Colonic mucosa (tissue), 4 donors: ENCODE data around the gene NEK7. TPM values are rescaled to one million over a fixed set of nuclear protein-coding genes. Genes with fewer than 3 reads are reported as not detected.

Experiments used
- DNase-seq: peaks from one replicate; pipeline ENCODE4 v3.0.0-alpha.2; 2020
- H3K27ac ChIP-seq: fragments of 200-600 bp; one replicate; pipeline ENCODE4 v1.8.0; 2021
- H3K27me3 ChIP-seq: fragments of 200-600 bp; one replicate; pipeline ENCODE4 v1.8.0; 2021
- H3K36me3 ChIP-seq: fragments of 200-600 bp; one replicate; pipeline ENCODE4 v1.8.0; 2021
- H3K4me1 ChIP-seq: fragments of 200-600 bp; one replicate; pipeline ENCODE4 v1.8.0; 2021; ENCODE audit warnings: mild to moderate bottlenecking
- H3K4me3 ChIP-seq: fragments of 200-600 bp; one replicate; pipeline ENCODE4 v1.8.0; 2021
- H3K9ac ChIP-seq, 2 donors: one replicate each; pipeline ENCODE4 v1.7.0; 2013; ENCODE audit warnings: control low read depth in 2 of 2, low read depth in 2 of 2, low read length in 2 of 2
- H3K9me3 ChIP-seq: fragments of 200-600 bp; one replicate; pipeline ENCODE4 v1.8.0; 2021
- intact Hi-C: fragments of 100-400 bp; cut with DNase I; formaldehyde crosslinking; loops from one replicate; pipeline ENCODE4 v1.14.1; 2022
- total RNA-seq, 2 donors: library from RNA; stranded (reverse); fragmentation: NEBNext Ultra II Directional in 1 of 2; extraction: Animal tissue kit (Norgen Biotek cat#: 25700) in 1 of 2; gene quantifications; one replicate each; pipeline ENCODE4 v1.2.1, GENCODE V29; 2021
- TF ChIP-seq, protein P1 (sequence below): fragments of 200-600 bp; IDR thresholded peaks from one replicate; pipeline ENCODE4 v1.8.0; 2022; ENCODE audit warnings: antibody characterized with exemption, mild to moderate bottlenecking
- donor health status: healthy.
- donor health status: DM: no; HTN: no; CAD: no.
- donor health status: DM: no; HTN: no; CAD: no.

Gene NEK7
- total RNA-seq, 2 donors from 2014 or later: 45.4 to 64.7 TPM

DNA sequence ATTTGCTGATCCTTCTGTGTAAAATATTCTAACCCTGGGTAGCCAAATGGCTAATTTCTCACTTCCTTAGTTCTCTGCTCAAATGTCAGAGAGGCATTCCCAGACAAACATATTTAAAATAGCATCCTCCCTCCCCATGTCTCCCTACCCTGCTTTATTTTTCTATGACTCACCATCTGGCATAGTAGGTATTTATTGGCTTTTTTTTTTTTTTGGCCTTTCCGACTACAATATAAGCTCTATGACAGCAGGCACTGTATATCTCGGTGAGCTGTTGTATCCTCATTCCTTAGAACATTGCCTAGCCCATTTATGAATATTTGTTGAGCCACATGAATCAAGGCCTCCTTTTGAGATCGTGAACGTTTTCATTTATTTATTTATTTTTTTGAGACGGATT lies 1.5 kb upstream of the NEK7 start:
- no peak for DNase-seq
- no peaks in the 10 kb centered on the region for H3K36me3 ChIP-seq
- H3K9ac ChIP-seq: no peak overlapping the region
- no peak overlapping the region for H3K27ac ChIP-seq
- peaks cover 6% of the 10 kb centered on the region for H3K4me1 ChIP-seq
- TF ChIP-seq, protein P1, sequence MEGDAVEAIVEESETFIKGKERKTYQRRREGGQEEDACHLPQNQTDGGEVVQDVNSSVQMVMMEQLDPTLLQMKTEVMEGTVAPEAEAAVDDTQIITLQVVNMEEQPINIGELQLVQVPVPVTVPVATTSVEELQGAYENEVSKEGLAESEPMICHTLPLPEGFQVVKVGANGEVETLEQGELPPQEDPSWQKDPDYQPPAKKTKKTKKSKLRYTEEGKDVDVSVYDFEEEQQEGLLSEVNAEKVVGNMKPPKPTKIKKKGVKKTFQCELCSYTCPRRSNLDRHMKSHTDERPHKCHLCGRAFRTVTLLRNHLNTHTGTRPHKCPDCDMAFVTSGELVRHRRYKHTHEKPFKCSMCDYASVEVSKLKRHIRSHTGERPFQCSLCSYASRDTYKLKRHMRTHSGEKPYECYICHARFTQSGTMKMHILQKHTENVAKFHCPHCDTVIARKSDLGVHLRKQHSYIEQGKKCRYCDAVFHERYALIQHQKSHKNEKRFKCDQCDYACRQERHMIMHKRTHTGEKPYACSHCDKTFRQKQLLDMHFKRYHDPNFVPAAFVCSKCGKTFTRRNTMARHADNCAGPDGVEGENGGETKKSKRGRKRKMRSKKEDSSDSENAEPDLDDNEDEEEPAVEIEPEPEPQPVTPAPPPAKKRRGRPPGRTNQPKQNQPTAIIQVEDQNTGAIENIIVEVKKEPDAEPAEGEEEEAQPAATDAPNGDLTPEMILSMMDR: no peak
- intact Hi-C loops: no loop called here
- H3K9me3 ChIP-seq: no peaks in the 10 kb centered on the region
- no peaks in the 10 kb centered on the region for H3K27me3 ChIP-seq
- H3K4me3 ChIP-seq: no peak overlapping the region

DNA sequence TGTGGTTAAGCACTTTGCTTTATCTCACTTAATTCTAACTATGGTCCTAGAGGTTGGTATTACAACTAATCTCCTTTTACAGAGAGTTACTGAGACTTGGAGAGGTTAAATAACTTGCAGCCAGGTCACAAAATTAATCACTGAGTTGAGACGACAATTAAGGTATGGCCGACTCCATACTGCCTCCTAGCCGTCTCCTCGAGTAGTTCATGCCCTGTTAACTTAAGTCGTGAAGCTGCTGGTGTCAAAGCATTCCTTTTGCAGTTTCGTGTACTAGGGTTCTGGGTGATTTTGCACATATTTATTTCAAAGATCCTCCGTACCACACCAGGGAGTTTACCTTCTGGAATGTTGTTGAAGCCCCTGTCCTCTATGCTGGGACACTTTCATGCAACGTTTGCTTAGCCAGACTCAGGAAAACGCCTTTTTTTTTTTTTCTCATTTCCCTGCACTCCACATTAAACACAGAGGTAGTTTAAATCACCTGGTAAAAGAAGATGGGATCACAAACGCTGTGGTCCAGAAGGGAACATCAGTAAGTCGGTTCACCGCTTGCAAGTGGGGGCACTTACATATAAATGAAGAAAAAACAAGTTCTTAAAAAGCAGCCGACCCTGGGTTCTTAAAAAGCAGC lies 570 bp upstream of the NEK7 start:
- intact Hi-C loops: no loop called here
- Histone ChIP-seq H3K9me3 (no peaks in the 10 kb centered on the region), H3K4me1 (peaks cover 6% of the 10 kb centered on the region), H3K4me3 (peak overlapping the region; percentile 85), H3K9ac (peak overlapping the region; percentile 93 to 95), H3K27me3 (no peaks in the 10 kb centered on the region), H3K36me3 (no peaks in the 10 kb centered on the region), H3K27ac (peak overlapping the region; percentile 99)
- DNase-seq: peak; percentile 80
- TF ChIP-seq, protein P1: peak; percentile 85

DNA sequence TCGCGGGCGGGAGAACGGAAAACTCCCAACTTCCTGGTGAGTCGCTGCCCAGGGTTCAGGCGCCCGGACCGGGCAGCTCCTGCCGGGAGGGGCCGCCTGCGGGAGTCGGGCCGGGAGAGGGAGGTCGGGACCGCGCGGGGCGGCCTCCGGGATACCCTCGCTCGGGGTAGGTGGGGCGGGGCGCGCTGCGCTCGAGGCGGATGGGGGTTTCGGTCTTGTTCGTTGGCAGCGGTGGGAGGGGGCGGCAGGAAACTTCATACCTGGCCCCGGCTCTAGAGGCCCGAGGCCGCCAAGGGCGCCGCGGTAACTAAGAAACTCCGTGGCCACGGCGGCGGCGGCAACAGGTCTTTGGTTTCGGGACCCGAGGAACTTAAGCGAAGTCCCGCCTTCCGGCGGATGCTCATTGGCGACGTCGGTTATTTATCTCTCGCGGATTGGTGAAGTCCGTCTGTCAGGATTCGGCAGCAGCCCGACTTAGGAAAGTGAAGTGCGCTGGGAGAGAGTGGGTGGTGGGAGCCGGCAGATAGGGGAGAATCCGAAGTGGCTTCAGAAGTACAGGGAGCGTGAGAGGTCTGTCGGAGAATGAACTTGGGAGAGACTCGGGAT lies 546 bp downstream of the NEK7 start:
- peak; percentile 92 for DNase-seq

DNA sequence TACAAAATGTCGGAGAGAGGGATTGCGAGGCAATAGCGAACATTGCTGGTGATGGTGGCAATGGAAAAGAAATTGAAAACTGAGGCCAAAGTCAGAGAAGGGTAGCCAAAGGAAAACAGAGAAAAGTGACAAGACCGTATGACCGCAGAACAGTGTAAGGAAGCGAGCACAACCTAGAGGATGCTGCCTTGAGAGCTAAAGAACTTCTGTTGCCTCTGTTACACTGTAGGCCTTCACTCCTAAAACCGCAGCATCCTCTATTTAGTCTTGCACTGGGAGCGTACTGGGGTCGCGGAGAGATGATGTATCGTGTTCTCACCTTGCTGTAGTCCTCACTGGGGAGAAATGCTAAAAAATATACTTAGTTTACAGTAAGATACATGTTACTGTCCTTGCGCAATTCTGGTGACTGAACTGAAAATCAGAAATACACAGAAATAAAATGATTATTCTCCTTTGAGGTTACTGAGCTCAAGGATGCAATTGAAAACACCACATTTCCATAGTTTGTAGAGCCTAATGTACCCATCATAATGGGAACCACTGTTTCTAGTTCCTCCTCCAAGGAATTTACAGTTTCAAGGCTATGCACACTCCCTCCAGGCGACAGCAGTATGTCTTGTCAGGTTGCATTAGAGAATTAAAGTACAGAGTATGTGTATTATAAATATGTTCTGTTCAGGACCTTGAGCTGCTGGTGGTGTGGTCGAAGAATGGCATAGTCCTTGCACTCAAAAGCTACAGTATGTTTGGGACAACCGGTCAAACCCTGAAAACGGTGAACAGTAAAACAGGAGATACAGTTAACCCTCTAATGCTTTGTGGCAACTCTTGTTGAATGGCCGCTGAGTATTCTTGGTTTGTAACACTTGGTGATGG lies 1.3 kb downstream of the NEK7 start:
- Histone ChIP-seq H3K9ac (peak overlapping the region; percentile 93 to 95), H3K4me3 (peak overlapping the region; percentile 85), H3K27ac (peak overlapping the region; percentile 99), H3K36me3 (no peaks in the 10 kb centered on the region), H3K27me3 (no peaks in the 10 kb centered on the region), H3K9me3 (no peaks in the 10 kb centered on the region), H3K4me1 (peaks cover 8% of the 10 kb centered on the region)
- intact Hi-C loops: no loop called here
- TF ChIP-seq, protein P1: no peak
- peak; percentile 24 for DNase-seq

More for the DNA sequence above, 546 bp downstream of the NEK7 start:
- peak overlapping the region; percentile 85 for H3K4me3 ChIP-seq
- H3K9me3 ChIP-seq: no peaks in the 10 kb centered on the region
- intact Hi-C loops: no loop called here
- peak overlapping the region; percentile 93 to 95 for H3K9ac ChIP-seq
- peaks cover 6% of the 10 kb centered on the region for H3K4me1 ChIP-seq
- H3K36me3 ChIP-seq: no peaks in the 10 kb centered on the region
- no peaks in the 10 kb centered on the region for H3K27me3 ChIP-seq
- TF ChIP-seq, protein P1: no peak
- peak overlapping the region; percentile 99 for H3K27ac ChIP-seq

DNA sequence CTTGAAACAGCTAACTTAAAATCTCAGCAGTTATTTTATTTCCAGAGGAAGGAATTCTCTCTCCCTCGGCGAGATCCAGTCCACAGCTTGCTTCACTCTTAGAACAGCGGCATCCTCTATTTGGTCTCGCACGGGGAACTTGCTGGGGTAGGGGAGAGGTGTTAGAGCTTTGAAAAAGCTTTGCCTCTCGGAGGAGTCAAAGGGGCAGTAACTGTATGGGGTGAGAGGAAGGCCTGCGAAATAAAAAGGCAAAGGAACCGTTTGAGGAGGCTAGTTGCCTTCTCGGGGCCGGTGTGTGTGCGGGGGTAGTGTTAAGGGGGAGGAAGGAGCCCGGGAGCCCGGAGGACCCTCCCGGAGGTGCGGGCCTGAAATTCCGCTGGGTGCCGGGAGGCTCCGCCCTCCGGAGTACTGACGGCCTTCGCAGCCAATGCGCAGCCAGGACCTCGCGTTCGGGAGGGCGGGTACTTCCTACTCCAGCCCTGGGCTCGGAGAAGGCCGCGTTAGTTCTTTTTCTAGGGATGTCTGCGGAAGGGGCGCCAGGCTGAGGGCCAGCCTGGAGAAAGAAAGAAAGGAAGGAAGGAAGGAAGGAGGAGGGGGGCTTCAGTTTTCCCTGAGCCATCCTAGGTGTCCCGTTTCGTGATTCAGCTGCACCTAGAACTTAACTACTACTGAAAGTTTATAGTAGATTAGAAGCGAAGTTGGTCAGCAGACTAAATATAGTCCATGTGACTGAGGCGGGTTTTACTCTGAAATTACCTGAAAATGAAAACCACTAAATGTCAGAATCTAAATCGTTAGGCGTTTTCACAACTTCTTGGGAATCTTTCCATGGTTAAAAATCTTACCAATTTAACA lies 2.2 kb downstream of the NEK7 start:
- Histone ChIP-seq H3K4me1 (peaks cover 10% of the 10 kb centered on the region), H3K27me3 (no peaks in the 10 kb centered on the region), H3K36me3 (no peaks in the 10 kb centered on the region), H3K9ac (peak overlapping the region; percentile 93 to 95), H3K9me3 (no peaks in the 10 kb centered on the region), H3K4me3 (peak overlapping the region; percentile 85), H3K27ac (peak overlapping the region; percentile 99)
- TF ChIP-seq, protein P1: no peak
- peak; percentile 94 for DNase-seq
- intact Hi-C loops: no loop called here
